GM18508 (cell line): ENCODE measurements around the gene GRIK4.
"Not testable (repeated sequence)": the region's sequence is repeated elsewhere in the genome, so short reads cannot be mapped to it uniquely, and the experiment has no call there.

Source experiments
- ATAC-seq: cut with Tn5 transposase; IDR thresholded peaks from one replicate; pipeline ENCODE4 v1.9.1; 2021; ENCODE audit warnings: moderate number of reproducible peaks; ENCODE audit not compliant: insufficient read depth, unreplicated experiment

The GRIK4 gene

GRCh38 chr11:120568572-120569307 lies 57.2 kb downstream of the GRIK4 start:
- ATAC-seq, result no peak

- ATAC-seq, result no peak
Measured at GRCh38 chr11:120569861-120570260, 58.3 kb downstream of the GRIK4 start.

GRCh38 chr11:120571476-120571875 lies 59.9 kb downstream of the GRIK4 start:
- no peak for ATAC-seq

GRCh38 chr11:120573756-120574354 lies 62.3 kb downstream of the GRIK4 start:
- ATAC-seq, result no peak

GRCh38 chr11:120574876-120575275 lies 63.3 kb downstream of the GRIK4 start:
- ATAC-seq, result no peak

- ATAC-seq, result no peak
Measured at GRCh38 chr11:120575461-120575860, 63.9 kb downstream of the GRIK4 start.

- no peak for ATAC-seq
Measured at GRCh38 chr11:120576606-120577005, 65.1 kb downstream of the GRIK4 start.

- no peak for ATAC-seq
Measured at GRCh38 chr11:120577041-120577440, 65.5 kb downstream of the GRIK4 start.

GRCh38 chr11:120577624-120578363 lies 66.2 kb downstream of the GRIK4 start:
- ATAC-seq, result no peak

- ATAC-seq, result no peak
Measured at GRCh38 chr11:120578596-120579154, 67.1 kb downstream of the GRIK4 start.

GRCh38 chr11:120579611-120580031 lies 68.1 kb downstream of the GRIK4 start:
- ATAC-seq, result no peak

GRCh38 chr11:120581313-120581712 lies 69.8 kb downstream of the GRIK4 start:
- ATAC-seq, result no peak

GRCh38 chr11:120582535-120582934 lies 71.0 kb downstream of the GRIK4 start:
- not testable (repeated sequence) for ATAC-seq

- ATAC-seq, result no peak
Measured at GRCh38 chr11:120586072-120586471, 74.5 kb downstream of the GRIK4 start.

- ATAC-seq, result no peak
Measured at GRCh38 chr11:120586728-120587127, 75.2 kb downstream of the GRIK4 start.

- no peak for ATAC-seq
Measured at GRCh38 chr11:120587299-120587698, 75.8 kb downstream of the GRIK4 start.

GRCh38 chr11:120589376-120589775 lies 77.8 kb downstream of the GRIK4 start:
- ATAC-seq, result no peak

- no peak for ATAC-seq
Measured at GRCh38 chr11:120590472-120590871, 78.9 kb downstream of the GRIK4 start.

- no peak for ATAC-seq
Measured at GRCh38 chr11:120594746-120595145, 83.2 kb downstream of the GRIK4 start.

- no peak for ATAC-seq
Measured at GRCh38 chr11:120595557-120595956, 84.0 kb downstream of the GRIK4 start.
